Muscle of arm (tissue), 12 donors: ENCODE data around the gene MPRIP. TPM values are rescaled to one million over a fixed set of nuclear protein-coding genes. Genes with fewer than 3 reads are reported as not detected.

Source experiments
- DNase-seq: peaks from one replicate; pipeline ENCODE4 v3.0.0-alpha.2; 2013
- polyA plus RNA-seq, 12 donors: library from polyadenylated mRNA; unstranded; fragments of 120-200 nt; gene quantifications; one replicate each; pipeline ENCODE4 v1.2.1, GENCODE V29; 2013; ENCODE audit not compliant: insufficient read length in 12 of 12

MPRIP gene
- polyA plus RNA-seq, 12 donors = 100 to 231 (median 191) TPM

GRCh38 chr17:17107891-17108431, 65.7 kb downstream of the MPRIP start:
- no peak for DNase-seq

GRCh38 chr17:17108451-17109049, 66.3 kb downstream of the MPRIP start:
- no peak for DNase-seq

GRCh38 chr17:17109256-17109655, 67.0 kb downstream of the MPRIP start:
- no peak for DNase-seq

GRCh38 chr17:17109907-17110306, 67.7 kb downstream of the MPRIP start:
- no peak for DNase-seq

- DNase-seq = no peak
Observed at GRCh38 chr17:17110520-17110919, 68.3 kb downstream of the MPRIP start.

- no peak for DNase-seq
Observed at GRCh38 chr17:17111401-17112393, 69.4 kb downstream of the MPRIP start.

- DNase-seq = no peak
Observed at GRCh38 chr17:17112628-17113200, 70.5 kb downstream of the MPRIP start.

- no peak for DNase-seq
Observed at GRCh38 chr17:17114592-17115225, 72.5 kb downstream of the MPRIP start.

- DNase-seq = no peak
Observed at GRCh38 chr17:17115620-17116019, 73.4 kb downstream of the MPRIP start.

GRCh38 chr17:17116406-17116805, 74.1 kb downstream of the MPRIP start:
- DNase-seq = no peak

GRCh38 chr17:17117923-17118322, 75.7 kb downstream of the MPRIP start:
- DNase-seq = no peak

GRCh38 chr17:17118399-17118798, 76.1 kb downstream of the MPRIP start:
- no peak for DNase-seq

GRCh38 chr17:17119106-17119505, 76.8 kb downstream of the MPRIP start:
- no peak for DNase-seq

- peak; percentile 32 for DNase-seq
Observed at GRCh38 chr17:17119533-17119932, 77.3 kb downstream of the MPRIP start.

GRCh38 chr17:17120294-17120693, 78.0 kb downstream of the MPRIP start:
- DNase-seq = no peak

- DNase-seq = no peak
Observed at GRCh38 chr17:17120701-17121100, 78.4 kb downstream of the MPRIP start.

- no peak for DNase-seq
Observed at GRCh38 chr17:17121162-17121561, 78.9 kb downstream of the MPRIP start.

- DNase-seq = no peak
Observed at GRCh38 chr17:17122781-17123483, 80.7 kb downstream of the MPRIP start.

- no peak for DNase-seq
Observed at GRCh38 chr17:17124341-17124740, 82.1 kb downstream of the MPRIP start.

- DNase-seq = no peak
Observed at GRCh38 chr17:17125136-17126084, 83.2 kb downstream of the MPRIP start.
